ENCODE results near the gene APOBEC3A. TPM values are rescaled to one million over a fixed set of nuclear protein-coding genes. Genes with fewer than 3 reads are reported as not detected.
A peak's percentile ranks its signal among the peaks of the same experiment; 100 is the strongest.
"Not testable (repeated sequence)": the region's sequence is repeated elsewhere in the genome, so short reads cannot be mapped to it uniquely, and the experiment has no call there.

Gene APOBEC3A
- total and polyA plus RNA-seq, 2 of the 8 experiments (the other 6 are each of a cell fraction or from before 2014, with no cell fraction given): not detected

DNA sequence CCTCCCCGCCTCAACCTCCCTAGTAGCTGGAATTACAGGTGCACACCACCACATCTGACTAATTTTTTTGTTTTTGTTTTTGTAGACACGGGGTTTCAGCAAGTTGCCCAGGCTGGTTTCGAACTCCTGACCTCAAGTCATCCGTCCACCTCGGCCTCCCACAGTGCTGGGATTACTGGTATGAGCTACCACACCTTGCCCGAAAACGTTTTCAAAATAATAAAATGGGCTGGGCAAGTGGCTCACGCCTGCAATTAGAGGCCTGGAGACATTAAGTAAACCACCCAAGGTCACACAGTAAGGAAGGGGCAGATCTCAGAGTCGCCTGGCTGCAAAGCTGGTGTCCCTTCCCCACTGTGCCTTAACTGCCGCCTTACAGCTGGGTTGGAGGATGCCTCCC is 23.2 kb downstream of the APOBEC3A start:
- not testable (repeated sequence) for H3K27ac ChIP-seq (ENCODE audit: low read depth, low read length); H3K18ac ChIP-seq (ENCODE audit: extremely low read depth, low read length); H2BK15ac ChIP-seq (ENCODE audit: low read length); H3K56ac ChIP-seq (replicated peaks; ENCODE audit: insufficient read length, low read depth, low read length); H2BK12ac ChIP-seq (ENCODE audit: low read depth, low read length); H3K36me3 ChIP-seq (ENCODE audit: control insufficient read depth in 2 of 4, insufficient read depth in 4 of 4, low read length in 3 of 4); H3K79me1 ChIP-seq (ENCODE audit: low read depth, low read length); H2AK5ac ChIP-seq (ENCODE audit: low read depth, low read length); H3K14ac ChIP-seq (ENCODE audit: insufficient read length); H3K27me3 ChIP-seq (replicated peaks in 1 of 4; ENCODE audit: control insufficient read depth in 3 of 4, extremely low read depth in 1 of 4, insufficient read depth in 3 of 4, low read length in 3 of 4); FAIRE-seq; H3K4ac ChIP-seq (replicated peaks; ENCODE audit: insufficient read length, low read depth, low read length); H3K79me2 ChIP-seq (ENCODE audit: control insufficient read depth in 1 of 2, insufficient read depth in 2 of 2, low read length in 2 of 2); H2BK5ac ChIP-seq (ENCODE audit: low read depth, low read length); H4K91ac ChIP-seq (replicated peaks; ENCODE audit: insufficient read length, low read length); H4K5ac ChIP-seq (ENCODE audit: insufficient read length, low read depth, low read length); DNase-seq (ENCODE audit: low read depth in 1 of 2, low spot score in 2 of 2); H4K20me1 ChIP-seq (replicated peaks in 1 of 2; ENCODE audit: control insufficient read depth in 1 of 2, insufficient read depth in 2 of 2, low read length in 2 of 2); H4K8ac ChIP-seq (ENCODE audit: extremely low read depth, insufficient read depth, low read length); H2AFZ ChIP-seq (ENCODE audit: low read length); H3K23me2 ChIP-seq (ENCODE audit: low read depth, low read length); H2BK20ac ChIP-seq (ENCODE audit: low read length); H2BK120ac ChIP-seq (replicated peaks; ENCODE audit: low read depth, low read length); H3K23ac ChIP-seq (ENCODE audit: insufficient read length); H3K9ac ChIP-seq (replicated peaks in 1 of 4; ENCODE audit: extremely low read depth in 1 of 4, low read depth in 3 of 4, low read length in 3 of 4)
- ChIA-PET POLR2A (ENCODE audit: partially characterized antibody) (interaction anchor here (2.0 kb wide), 1 partner anchor 10 kb away, joined by 8 read pairs; no protein-coding TSS in a partner anchor), CTCF (ENCODE audit: partially characterized antibody) (interaction anchor here (0.5 to 6.9 kb wide), 8 partner anchors 8 to 111 kb away, joined by 3 to 63 read pairs (median 4); no protein-coding TSS in a partner anchor)
- H3K4me2 ChIP-seq (ENCODE audit: insufficient read depth in 1 of 2, low read depth in 2 of 2, low read length in 2 of 2): 0 out of 4 replicates have a peak overlapping the region, but pooled peaks have one; percentile 10 to 26
- H3K4me3 ChIP-seq (ENCODE audit: extremely low read depth in 1 of 4, insufficient read depth in 2 of 4, low read depth in 3 of 4, low read length in 4 of 4): 0 out of 8 replicates have a peak overlapping the region, but pooled peaks of 1 of the 4 experiments have one; percentile 39
- peaks cover 0 to 16% (median 4%) of the 10 kb centered on the region in 4 experiments; a peak in 6 of 7 replicates for H3K4me1 ChIP-seq (replicated peaks in 1 of 4; ENCODE audit: control insufficient read depth in 3 of 4, insufficient read depth in 4 of 4, low read length in 3 of 4)
- peaks cover 12 to 29% of the 10 kb centered on the region in 2 experiments for H3K9me3 ChIP-seq (ENCODE audit: insufficient read depth in 2 of 2, low read depth in 1 of 2, low read length in 1 of 2)
- whole genome bisulfite sequencing, 2 experiments (ENCODE audit: extremely low coverage in 1 of 2, insufficient coverage in 1 of 2, insufficient read length in 1 of 2, insufficient replicate concordance in 2 of 2, low coverage in 1 of 2, low lambda C conversion rate in 2 of 2, missing lambda C conversion rate in 1 of 2): 75% methylated on average over 10 of the region's 10 CpGs; no CpG with 5 or more reads in 1 of the 2 experiments
